Esophagus muscularis mucosa (tissue), 4 donors: ENCODE results near the gene ZNF467. TPM values are rescaled to one million over a fixed set of nuclear protein-coding genes. Genes with fewer than 3 reads are reported as not detected.

ENCODE experiments used
- DNase-seq: peaks from one replicate; pipeline ENCODE4 v3.0.0-alpha.2; 2017; ENCODE audit errors: extremely low spot score
- H3K27ac ChIP-seq, 4 donors: fragments of 200-600 bp; sonication (generic); replicated peaks in 1 of 4; 1 replicate in 3 of 4; 2 replicates in 1 of 4; pipeline ENCODE4 v1.5.1; 2016 to 2019; ENCODE audit warnings: mild to moderate bottlenecking in 1 of 4
- H3K27me3 ChIP-seq, 4 donors: fragments of 200-600 bp; sonication (generic); one replicate each; pipeline versions ENCODE4 v1.5.1 to v1.6.0; 2016 to 2019
- H3K36me3 ChIP-seq, 4 donors: fragments of 200-600 bp; sonication (generic); one replicate each; pipeline ENCODE4 v1.5.1; 2016 to 2019
- H3K4me1 ChIP-seq, 4 donors: fragments of 200-600 bp; sonication (generic); one replicate each; pipeline ENCODE4 v1.5.1; 2016 to 2019
- H3K4me3 ChIP-seq, 4 donors: fragments of 200-600 bp; sonication (generic); 1 replicate in 2 of 4; 2 replicates in 2 of 4; pipeline ENCODE4 v1.5.1; 2016 to 2019; ENCODE audit warnings: mild to moderate bottlenecking in 4 of 4, moderate library complexity in 1 of 4
- H3K9me3 ChIP-seq, 4 donors: fragments of 200-600 bp; sonication (generic); 1 replicate in 3 of 4; 2 replicates in 1 of 4; pipeline ENCODE4 v1.5.1; 2016 to 2019
- CTCF ChIP-seq, 3 experiments: fragments of 200-600 bp in 2 of 3; fragments of 450-650 bp in 1 of 3; sonication (generic) in 2 of 3; IDR thresholded peaks; one replicate each; pipeline ENCODE4 v1.5.1; 2017 to 2019; ENCODE audit warnings: antibody characterized with exemption in 3 of 3, mild to moderate bottlenecking in 2 of 3, moderate library complexity in 1 of 3
- EP300 ChIP-seq: sonication (generic); formaldehyde crosslinking; IDR thresholded peaks from one replicate; pipeline ENCODE4 v1.6.1; 2017; ENCODE audit warnings: antibody characterized with exemption
- POLR2A ChIP-seq: fragments of 450-650 bp; IDR thresholded peaks from one replicate; pipeline ENCODE4 v1.6.1; 2017; ENCODE audit warnings: antibody characterized with exemption, moderate library complexity, mild to moderate bottlenecking, low read depth
- POLR2AphosphoS5 ChIP-seq, 2 donors: sonication (generic); formaldehyde crosslinking; IDR thresholded peaks; one replicate each; pipeline ENCODE4 v1.6.1; 2017; ENCODE audit warnings: antibody characterized with exemption in 2 of 2
- WGBS: methylation state at CpG from one replicate; pipeline ENCODE4 v1.1.5; 2018; 5-methylcytosine and 5-hydroxymethylcytosine counted together
- intact Hi-C: fragments of 100-400 bp; cut with DNase I; formaldehyde crosslinking; loops from one replicate; pipeline ENCODE4 v1.15.1; 2023
- total RNA-seq, 4 donors: library from RNA; depleted of rRNA; stranded (reverse); fragments of >200 nt; gene quantifications; one replicate each; pipeline versions ENCODE4 v1.1.0 to v1.2.1, GENCODE V29; 2016

The ZNF467 gene
- total RNA-seq, 4 donors from 2014 or later, result 10.3 to 12.4 (median 11.0) TPM

- TF ChIP-seq POLR2A, result no peak
- TF ChIP-seq POLR2AphosphoS5 (IDR thresholded peaks at IDR 0.05), result no peak
- TF ChIP-seq EP300, result no peak
- no peak for TF ChIP-seq CTCF (IDR thresholded peaks at IDR 0.05)
- Histone ChIP-seq H3K4me3 (no peak overlapping the region), H3K36me3 (no peaks in the 10 kb centered on the region), H3K27me3 (no peaks in the 10 kb centered on the region), H3K27ac (no peak overlapping the region), H3K9me3 (no peaks in the 10 kb centered on the region), H3K4me1 (peaks cover 0 to 8% (median 4%) of the 10 kb centered on the region in 4 donors)
- no peak for DNase-seq
- intact Hi-C loops, result no loop called here
- 73% methylated on average over 5 of the region's 5 CpGs for WGBS
These were observed 20.7 kb downstream of the ZNF467 start for GRCh38 chr7:149752646-149753045.

GRCh38 chr7:149751043-149751775, 22.2 kb downstream of the ZNF467 start:
- H3K27ac ChIP-seq, result no peak overlapping the region
- H3K27me3 ChIP-seq, result no peaks in the 10 kb centered on the region
- no peak for DNase-seq
- TF ChIP-seq POLR2A, result no peak
- no peak for TF ChIP-seq CTCF (IDR thresholded peaks at IDR 0.05)
- WGBS, result 78% methylated on average over 6 of the region's 8 CpGs
- H3K36me3 ChIP-seq, result no peaks in the 10 kb centered on the region
- no peaks in the 10 kb centered on the region for H3K9me3 ChIP-seq
- intact Hi-C loops, result no loop called here
- H3K4me3 ChIP-seq, result no peak overlapping the region
- peaks cover 0 to 8% (median 4%) of the 10 kb centered on the region in 4 donors for H3K4me1 ChIP-seq

GRCh38 chr7:149750122-149750845, 23.1 kb downstream of the ZNF467 start:
- Histone ChIP-seq H3K27me3 (no peaks in the 10 kb centered on the region), H3K4me1 (peaks cover 0 to 8% (median 4%) of the 10 kb centered on the region in 4 donors), H3K36me3 (no peaks in the 10 kb centered on the region), H3K9me3 (no peaks in the 10 kb centered on the region), H3K4me3 (no peak overlapping the region), H3K27ac (no peak overlapping the region)
- TF ChIP-seq POLR2A, result no peak
- no peak for TF ChIP-seq POLR2AphosphoS5 (IDR thresholded peaks at IDR 0.05)
- TF ChIP-seq CTCF (IDR thresholded peaks at IDR 0.05), result no peak
- TF ChIP-seq EP300, result no peak
- intact Hi-C loops, result no loop called here
- no peak for DNase-seq
- WGBS, result 96% methylated on average over 9 of the region's 9 CpGs

- DNase-seq, result no peak
- intact Hi-C loops, result no loop called here
- peaks cover 0 to 13% (median 8%) of the 10 kb centered on the region in 4 donors for H3K4me1 ChIP-seq
- H3K27me3 ChIP-seq, result no peaks in the 10 kb centered on the region
- H3K36me3 ChIP-seq, result no peaks in the 10 kb centered on the region
- no peak for TF ChIP-seq POLR2A
- no peak for TF ChIP-seq POLR2AphosphoS5 (IDR thresholded peaks at IDR 0.05)
- TF ChIP-seq CTCF (IDR thresholded peaks at IDR 0.05), result no peak
- no peak for TF ChIP-seq EP300
- H3K4me3 ChIP-seq, result no peak overlapping the region
- H3K9me3 ChIP-seq, result no peaks in the 10 kb centered on the region
- 51% methylated on average over 9 of the region's 9 CpGs for WGBS
- H3K27ac ChIP-seq, result no peak overlapping the region
These were observed 25.1 kb downstream of the ZNF467 start for GRCh38 chr7:149748076-149748874.
